NCI-H748 treated with DMSO at 0.1 percent for 48 hours (cell line): ENCODE measurements around the gene TXNL1.
A peak's percentile ranks its signal among the peaks of the same experiment; 100 is the strongest.
"Not testable (repeated sequence)": the region's sequence is repeated elsewhere in the genome, so short reads cannot be mapped to it uniquely, and the experiment has no call there.

Experiments
- DNase-seq: peaks from one replicate; lab custom pipeline; 2025; lab: John Stamatoyannopoulos, UW

Gene TXNL1

GRCh38 chr18:56645415-56646016 is 7.1 kb upstream of the TXNL1 start:
- peak; percentile 21 for DNase-seq

GRCh38 chr18:56643381-56643780 is 5.0 kb upstream of the TXNL1 start:
- no peak for DNase-seq

GRCh38 chr18:56641714-56642337 is 3.4 kb upstream of the TXNL1 start:
- DNase-seq, result no peak

GRCh38 chr18:56639571-56639970 is 1.2 kb upstream of the TXNL1 start:
- DNase-seq, result no peak

GRCh38 chr18:56639104-56639381 is 651 bp upstream of the TXNL1 start:
- DNase-seq, result peak; percentile 55

GRCh38 chr18:56637711-56638231 is 621 bp downstream of the TXNL1 start:
- no peak for DNase-seq

- DNase-seq, result no peak
Measured at GRCh38 chr18:56637176-56637575, 1.2 kb downstream of the TXNL1 start.

- no peak for DNase-seq
Measured at GRCh38 chr18:56635007-56635406, 3.4 kb downstream of the TXNL1 start.

GRCh38 chr18:56632070-56633022 is 6.0 kb downstream of the TXNL1 start:
- no peak for DNase-seq

GRCh38 chr18:56627991-56628390 is 10.4 kb downstream of the TXNL1 start:
- no peak for DNase-seq

- no peak for DNase-seq
Measured at GRCh38 chr18:56615738-56616520, 22.5 kb downstream of the TXNL1 start.

GRCh38 chr18:56606618-56607017 is 31.8 kb downstream of the TXNL1 start:
- DNase-seq, result no peak

- DNase-seq, result no peak
Measured at GRCh38 chr18:56598422-56598821, 40.0 kb downstream of the TXNL1 start.

- no peak for DNase-seq
Measured at GRCh38 chr18:56593906-56594305, 44.5 kb downstream of the TXNL1 start.

GRCh38 chr18:56580026-56580425 is 58.4 kb downstream of the TXNL1 start:
- DNase-seq, result no peak

- DNase-seq, result no peak
Measured at GRCh38 chr18:56579451-56579850, 58.9 kb downstream of the TXNL1 start.

GRCh38 chr18:56576826-56577573 is 61.4 kb downstream of the TXNL1 start:
- no peak for DNase-seq

- DNase-seq, result peak; percentile 49
Measured at GRCh38 chr18:56575819-56576663, 62.4 kb downstream of the TXNL1 start.

GRCh38 chr18:56574861-56575260 is 63.5 kb downstream of the TXNL1 start:
- DNase-seq, result no peak

GRCh38 chr18:56572267-56572666 is 66.1 kb downstream of the TXNL1 start:
- DNase-seq, result not testable (repeated sequence)
